PC-9 (cell line): Measurements from ENCODE around the gene AXIN2. TPM values are rescaled to one million over a fixed set of nuclear protein-coding genes. Genes with fewer than 3 reads are reported as not detected.

Experiments
- Bru-seq: library from RNA; stranded (reverse); fragments of 400-500 nt; gene quantifications from one replicate; lab custom pipeline; 2021; lab: Mats Ljungman, UMichigan
- BruChase-seq, 2 experiments: library from RNA; stranded (reverse); fragments of 400-500 nt; gene quantifications; one replicate each; lab custom pipeline; 2021; lab: Mats Ljungman, UMichigan
- BruUV-seq: library from RNA; stranded (reverse); fragments of 400-500 nt; replicated peaks from 2 replicates; lab custom pipeline; 2021; lab: Mats Ljungman, UMichigan
- CTCF ChIA-PET: fragments of 300-600 bp; sonication (Branson Sonifier 250); formaldehyde crosslinking; loops from one replicate; lab custom pipeline; 2022; ENCODE audit warnings: antibody characterized with exemption; lab: Charles Lee
- POLR2A ChIA-PET: fragments of 300-600 bp; sonication (Branson Sonifier 250); formaldehyde crosslinking; loops from one replicate; lab custom pipeline; 2022; ENCODE audit warnings: antibody characterized with exemption; ENCODE audit not compliant: unreplicated experiment; lab: Charles Lee
- DNase-seq, 2 experiments: peaks; one replicate each; pipeline versions ENCODE4 v3.0.0 to v3.0.0-alpha.2; 2015 to 2022; ENCODE audit warnings: mixed read lengths in 1 of 2
- H2AFZ ChIP-seq: fragments of 200-600 bp; sonication (generic); 2 replicates; pipeline ENCODE4 v1.8.1; 2017; ENCODE audit warnings: antibody characterized with exemption
- H3F3A ChIP-seq: fragments of 200-600 bp; sonication (generic); 2 replicates; pipeline ENCODE4 v1.8.1; 2017; ENCODE audit warnings: antibody characterized with exemption, mild to moderate bottlenecking, low read depth; ENCODE audit not compliant: insufficient read depth
- H3K27ac ChIP-seq: fragments of 200-600 bp; sonication (generic); 2 replicates; pipeline ENCODE4 v1.6.1; 2016; ENCODE audit warnings: mixed run types
- H3K27me3 ChIP-seq: fragments of 200-600 bp; sonication (generic); 2 replicates; pipeline ENCODE4 v1.6.1; 2016; ENCODE audit warnings: low read depth, mixed run types; ENCODE audit not compliant: insufficient read depth
- H3K36me3 ChIP-seq: fragments of 200-600 bp; sonication (generic); 2 replicates; pipeline ENCODE4 v1.6.1; 2016; ENCODE audit warnings: low read depth, mixed run types
- H3K4me1 ChIP-seq: fragments of 200-600 bp; sonication (generic); replicated peaks from 2 replicates; pipeline ENCODE4 v1.6.1; 2016; ENCODE audit warnings: mixed run types; ENCODE audit not compliant: insufficient read depth
- H3K4me2 ChIP-seq: fragments of 200-600 bp; sonication (generic); 2 replicates; pipeline ENCODE4 v1.6.1; 2017; ENCODE audit warnings: mixed run types
- H3K4me3 ChIP-seq: fragments of 200-600 bp; sonication (generic); 2 replicates; pipeline ENCODE4 v1.6.1; 2016; ENCODE audit warnings: mixed run types
- H3K79me2 ChIP-seq: fragments of 200-600 bp; sonication (generic); 2 replicates; pipeline ENCODE4 v1.6.1; 2017; ENCODE audit warnings: low read depth, mixed run types
- H3K9me2 ChIP-seq: fragments of 200-600 bp; sonication (generic); 2 replicates; pipeline ENCODE4 v1.8.1; 2017; ENCODE audit warnings: mild to moderate bottlenecking; ENCODE audit not compliant: insufficient read depth
- H3K9me3 ChIP-seq: fragments of 200-600 bp; sonication (generic); 2 replicates; pipeline ENCODE4 v1.8.1; 2016; ENCODE audit warnings: low read depth; ENCODE audit not compliant: insufficient read depth
- H4K20me1 ChIP-seq: fragments of 200-600 bp; sonication (generic); 2 replicates; pipeline ENCODE4 v1.8.1; 2017; ENCODE audit not compliant: insufficient read depth
- EZH2 ChIP-seq: fragments of 200-600 bp; sonication (generic); IDR thresholded peaks from 2 replicates; pipeline ENCODE4 v1.8.0; 2017; ENCODE audit warnings: antibody characterized with exemption, low read depth
- intact Hi-C: fragments of 100-400 bp; cut with micrococcal nuclease; formaldehyde crosslinking; loops from one replicate; pipeline ENCODE4 v1.10.0; 2022; ENCODE audit not compliant: unreplicated experiment
- long read RNA-seq: library from polyadenylated mRNA; stranded (forward); transcript quantifications from one replicate; pipeline ENCODE4 v2.0.0, GENCODE V29; 2022
- total RNA-seq: library from RNA; stranded (reverse); gene quantifications from 2 replicates; pipeline ENCODE4 v1.2.3, GENCODE V29; 2021
- TF ChIP-seq, protein P1 (sequence below): fragments of 200-600 bp; sonication (generic); conservative IDR thresholded peaks from 2 replicates; pipeline ENCODE4 v1.6.1; 2017; ENCODE audit warnings: mixed run types, antibody characterized with exemption, mild to moderate bottlenecking, moderate library complexity

Gene AXIN2, protein sequence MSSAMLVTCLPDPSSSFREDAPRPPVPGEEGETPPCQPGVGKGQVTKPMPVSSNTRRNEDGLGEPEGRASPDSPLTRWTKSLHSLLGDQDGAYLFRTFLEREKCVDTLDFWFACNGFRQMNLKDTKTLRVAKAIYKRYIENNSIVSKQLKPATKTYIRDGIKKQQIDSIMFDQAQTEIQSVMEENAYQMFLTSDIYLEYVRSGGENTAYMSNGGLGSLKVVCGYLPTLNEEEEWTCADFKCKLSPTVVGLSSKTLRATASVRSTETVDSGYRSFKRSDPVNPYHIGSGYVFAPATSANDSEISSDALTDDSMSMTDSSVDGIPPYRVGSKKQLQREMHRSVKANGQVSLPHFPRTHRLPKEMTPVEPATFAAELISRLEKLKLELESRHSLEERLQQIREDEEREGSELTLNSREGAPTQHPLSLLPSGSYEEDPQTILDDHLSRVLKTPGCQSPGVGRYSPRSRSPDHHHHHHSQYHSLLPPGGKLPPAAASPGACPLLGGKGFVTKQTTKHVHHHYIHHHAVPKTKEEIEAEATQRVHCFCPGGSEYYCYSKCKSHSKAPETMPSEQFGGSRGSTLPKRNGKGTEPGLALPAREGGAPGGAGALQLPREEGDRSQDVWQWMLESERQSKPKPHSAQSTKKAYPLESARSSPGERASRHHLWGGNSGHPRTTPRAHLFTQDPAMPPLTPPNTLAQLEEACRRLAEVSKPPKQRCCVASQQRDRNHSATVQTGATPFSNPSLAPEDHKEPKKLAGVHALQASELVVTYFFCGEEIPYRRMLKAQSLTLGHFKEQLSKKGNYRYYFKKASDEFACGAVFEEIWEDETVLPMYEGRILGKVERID
- total RNA-seq: 0.24 and 0.78 TPM in 2 replicates
- percentile 23 among the genes with signal in this experiment for Bru-seq, nascent RNA
- BruChase-seq, experiment 1, labeled RNA remaining after a 2-hour chase: percentile 34 among the genes with signal in this experiment
- percentile 31 among the genes with signal in this experiment for BruChase-seq, experiment 2, labeled RNA remaining after a 6-hour chase
- long read RNA-seq: 0 reads

DNA sequence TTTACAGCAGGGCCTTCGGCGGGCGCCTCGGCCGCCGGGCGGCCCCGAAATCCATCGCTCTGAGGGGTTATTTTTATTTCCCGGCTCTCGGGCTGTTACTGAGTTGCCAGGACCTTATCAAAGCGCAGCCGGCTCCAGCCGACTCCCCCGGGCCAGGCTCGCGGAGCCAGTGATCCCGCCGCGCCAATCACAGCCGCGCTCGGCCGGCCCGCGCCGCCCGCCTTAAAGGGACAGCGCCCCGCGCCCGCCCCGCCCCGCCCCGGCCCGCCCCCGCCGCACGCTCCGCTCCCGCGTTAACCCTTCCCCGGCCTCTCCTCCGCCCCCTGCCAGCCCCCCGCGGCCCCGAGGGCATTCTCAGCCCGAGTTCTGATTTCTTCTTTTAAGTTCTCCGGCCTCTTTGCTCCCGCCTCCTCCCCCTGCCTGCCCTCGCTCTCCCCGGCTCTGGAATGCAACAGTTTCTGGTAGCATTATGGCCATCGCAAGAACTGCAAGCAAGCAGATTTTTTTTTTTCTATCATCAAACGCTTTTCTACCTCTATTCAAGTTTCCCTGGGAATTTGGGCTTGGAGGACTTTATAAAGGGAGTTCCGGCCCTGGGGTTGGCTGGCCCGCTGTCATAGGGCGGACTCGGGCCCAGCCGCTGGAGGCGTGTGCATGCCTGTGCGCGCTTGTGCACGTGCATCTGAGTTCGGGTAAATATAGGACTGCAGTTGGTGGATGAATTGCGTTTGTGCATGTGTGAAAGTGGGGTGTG is at the start of gene AXIN2:
Gene AXIN2, minus strand, starts transcription at position 197 of the 754 bp plus-strand sequence. CDS start 3,028 bp downstream, outside the sequence.
- peaks cover 9% of the 10 kb centered on the region for H3K4me1 ChIP-seq
- intact Hi-C loops: loop anchor here (5.0 kb wide), 1 partner anchor 226 kb away; no protein-coding TSS in a partner anchor

DNA sequence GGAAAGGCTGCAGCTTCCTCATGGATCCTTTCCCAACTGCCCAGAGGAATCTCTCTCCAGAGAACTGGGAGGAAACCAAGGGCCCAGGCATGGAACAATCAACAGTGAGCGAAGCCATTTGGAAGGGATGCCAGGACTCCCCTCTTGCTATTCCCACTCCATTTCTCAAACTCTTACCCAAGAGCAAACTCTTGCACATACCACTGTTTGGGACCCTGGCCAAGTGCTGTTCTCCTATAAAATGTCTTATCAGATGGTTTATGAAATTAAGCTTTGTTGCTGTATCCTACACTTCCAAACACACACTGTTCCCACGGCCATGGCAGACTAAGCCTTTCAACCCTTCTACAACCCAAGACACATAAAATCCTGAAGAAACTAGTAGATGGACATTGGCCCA is 48.3 kb upstream of the AXIN2 start:
- H3K36me3 ChIP-seq: no peaks in the 10 kb centered on the region
- H3K27ac ChIP-seq: no peak overlapping the region
- no peak for DNase-seq
- H3K9me2 ChIP-seq: no peaks in the 10 kb centered on the region
- no peaks in the 10 kb centered on the region for H3K27me3 ChIP-seq
- POLR2A ChIA-PET: no interaction called here
- no peaks in the 10 kb centered on the region for H3F3A ChIP-seq
- CTCF ChIA-PET: no interaction called here
- no peaks in the 10 kb centered on the region for H3K9me3 ChIP-seq
- no peaks in the 10 kb centered on the region for H3K4me1 ChIP-seq
- no peak overlapping the region for H3K4me2 ChIP-seq
- no peak overlapping the region for H2AFZ ChIP-seq
- TF ChIP-seq, protein P1, sequence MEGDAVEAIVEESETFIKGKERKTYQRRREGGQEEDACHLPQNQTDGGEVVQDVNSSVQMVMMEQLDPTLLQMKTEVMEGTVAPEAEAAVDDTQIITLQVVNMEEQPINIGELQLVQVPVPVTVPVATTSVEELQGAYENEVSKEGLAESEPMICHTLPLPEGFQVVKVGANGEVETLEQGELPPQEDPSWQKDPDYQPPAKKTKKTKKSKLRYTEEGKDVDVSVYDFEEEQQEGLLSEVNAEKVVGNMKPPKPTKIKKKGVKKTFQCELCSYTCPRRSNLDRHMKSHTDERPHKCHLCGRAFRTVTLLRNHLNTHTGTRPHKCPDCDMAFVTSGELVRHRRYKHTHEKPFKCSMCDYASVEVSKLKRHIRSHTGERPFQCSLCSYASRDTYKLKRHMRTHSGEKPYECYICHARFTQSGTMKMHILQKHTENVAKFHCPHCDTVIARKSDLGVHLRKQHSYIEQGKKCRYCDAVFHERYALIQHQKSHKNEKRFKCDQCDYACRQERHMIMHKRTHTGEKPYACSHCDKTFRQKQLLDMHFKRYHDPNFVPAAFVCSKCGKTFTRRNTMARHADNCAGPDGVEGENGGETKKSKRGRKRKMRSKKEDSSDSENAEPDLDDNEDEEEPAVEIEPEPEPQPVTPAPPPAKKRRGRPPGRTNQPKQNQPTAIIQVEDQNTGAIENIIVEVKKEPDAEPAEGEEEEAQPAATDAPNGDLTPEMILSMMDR: no peak
- no peak for TF ChIP-seq EZH2
- BruUV-seq: no TSS peak
- no peaks in the 10 kb centered on the region for H4K20me1 ChIP-seq
- H3K79me2 ChIP-seq: no peaks in the 10 kb centered on the region
- no peak overlapping the region for H3K4me3 ChIP-seq
- intact Hi-C loops: no loop called here

More for the DNA sequence above, at the start of gene AXIN2:
- POLR2A ChIA-PET: no interaction called here
- peak within 1 kb of the TSS; percentile 76 for H3K27ac ChIP-seq
- DNase-seq: peak; percentile 72 to 80
- peak within 1 kb of the TSS; percentile 75 for H3K4me2 ChIP-seq
- no peaks in the 10 kb centered on the region for H3K9me3 ChIP-seq
- no peaks in the 10 kb centered on the region for H3K36me3 ChIP-seq
- no peaks in the 10 kb centered on the region for H4K20me1 ChIP-seq
- CTCF ChIA-PET: no interaction called here
- peak within 1 kb of the TSS; percentile 75 for H2AFZ ChIP-seq
- no peaks in the 10 kb centered on the region for H3F3A ChIP-seq
- no peaks in the 10 kb centered on the region for H3K27me3 ChIP-seq
- H3K79me2 ChIP-seq: no peaks in the 10 kb centered on the region
- no peaks in the 10 kb centered on the region for H3K9me2 ChIP-seq
- no TSS peak for BruUV-seq
- TF ChIP-seq, protein P1: peak; percentile 44; the same call in 1 of the 2 replicates
- no peak for TF ChIP-seq EZH2
- H3K4me3 ChIP-seq: peak within 1 kb of the TSS; percentile 70
